Cardiac ventricle fibroblast (primary cell): ENCODE data around the gene DEDD. TPM values are rescaled to one million over a fixed set of nuclear protein-coding genes. Genes with fewer than 3 reads are reported as not detected.

Experiments
- total RNA-seq: library from RNA; depleted of rRNA; stranded (reverse); fragments of >200 nt; gene quantifications from 2 replicates; pipeline ENCODE4 v1.2.3, GENCODE V29; 2015

Gene DEDD
- total RNA-seq, result 26.5 and 28.1 TPM in 2 replicates

GRCh38 chr1:161132410-161133219, at the start of gene DEDD:
TSS of gene DEDD (minus strand) at chr1:161132667. CDS start at chr1:161124462, 8,205 bp downstream.

GRCh38 chr1:161177112-161177935, 44.9 kb upstream of the DEDD start, which contains the start of gene B4GALT3:
TSS of gene B4GALT3 (minus strand) at chr1:161177507. CDS start at chr1:161176060, 1,447 bp downstream.

GRCh38 chr1:161165742-161166668, 33.5 kb upstream of the DEDD start, which contains the start of gene PPOX:
TSS of gene PPOX (plus strand) at chr1:161166426. CDS start at chr1:161166848, 422 bp downstream.

GRCh38 chr1:161159087-161159912, 26.8 kb upstream of the DEDD start, which contains the start of gene USP21:
TSS of gene USP21 (plus strand) at chr1:161159500. CDS start at chr1:161160641, 1,141 bp downstream.

GRCh38 chr1:161153682-161154337, 21.3 kb upstream of the DEDD start, which contains the start of gene UFC1:
TSS of gene UFC1 (plus strand) at chr1:161153978. CDS start at chr1:161153998, 20 bp downstream.

GRCh38 chr1:161117759-161118581, 14.5 kb downstream of the DEDD start, which contains the start of the genes NIT1 and PFDN2:
TSS of gene NIT1 (plus strand) at chr1:161118105. CDS start at chr1:161118177, 72 bp downstream.
TSS of gene PFDN2 (minus strand) at chr1:161118037. CDS start at chr1:161118026, 11 bp downstream.

GRCh38 chr1:161098210-161099068, 34.0 kb downstream of the DEDD start, which contains the start of gene KLHDC9:
TSS of gene KLHDC9 (plus strand) at chr1:161098361. CDS start at chr1:161098536, 175 bp downstream.

GRCh38 chr1:161089251-161089924, 43.1 kb downstream of the DEDD start, which contains the start of gene NECTIN4:
TSS of gene NECTIN4 (minus strand) at chr1:161089558. CDS start at chr1:161089296, 262 bp downstream.

Other genes starting within 250 kb of the DEDD start
- 0.37 TPM in 1 of 2 replicates, not detected in the other for gene ITLN1, start 247.5 kb downstream of the DEDD start, total RNA-seq
- not detected in 2 replicates for gene ITLN2, start 177.9 kb downstream of the DEDD start, total RNA-seq
- gene F11R, start 111.5 kb downstream of the DEDD start, total RNA-seq, result 4.1 and 10.9 TPM in 2 replicates
- 14.5 and 21.0 TPM in 2 replicates for gene TSTD1, start 93.7 kb downstream of the DEDD start, total RNA-seq
- 25.1 and 30.8 TPM in 2 replicates for gene USF1, start 86.7 kb downstream of the DEDD start, total RNA-seq
- not detected in 2 replicates for gene ARHGAP30, start 62.8 kb downstream of the DEDD start, total RNA-seq
- 0.10 TPM in 1 of 2 replicates, not detected in the other for gene NECTIN4, start 43.1 kb downstream of the DEDD start, total RNA-seq
- 2.0 and 2.6 TPM in 2 replicates for gene KLHDC9, start 34.3 kb downstream of the DEDD start, total RNA-seq
- gene PFDN2, start 14.6 kb downstream of the DEDD start, total RNA-seq, result 34.9 and 36.8 TPM in 2 replicates
- gene NIT1, start 14.6 kb downstream of the DEDD start, total RNA-seq, result 12.6 and 18.6 TPM in 2 replicates
- 79.6 and 90.7 TPM in 2 replicates for gene UFC1, start 21.3 kb upstream of the DEDD start, total RNA-seq
- gene USP21, start 26.8 kb upstream of the DEDD start, total RNA-seq, result 11.8 and 16.2 TPM in 2 replicates
- gene PPOX, start 33.8 kb upstream of the DEDD start, total RNA-seq, result 6.2 and 7.9 TPM in 2 replicates
- 17.4 and 22.2 TPM in 2 replicates for gene B4GALT3, start 44.8 kb upstream of the DEDD start, total RNA-seq
- 2.2 and 3.6 TPM in 2 replicates for gene ADAMTS4, start 66.4 kb upstream of the DEDD start, total RNA-seq
- 73.1 and 95.8 TPM in 2 replicates for gene NDUFS2, start 69.7 kb upstream of the DEDD start, total RNA-seq
- not detected in 2 replicates for gene FCER1G, start 82.6 kb upstream of the DEDD start, total RNA-seq
- gene APOA2, start 91.0 kb upstream of the DEDD start, total RNA-seq, result not detected in 2 replicates
- 2.7 and 5.8 TPM in 2 replicates for gene TOMM40L, start 93.4 kb upstream of the DEDD start, total RNA-seq
- not detected in 2 replicates for gene NR1I3, start 105.5 kb upstream of the DEDD start, total RNA-seq
- gene PCP4L1, start 126.1 kb upstream of the DEDD start, total RNA-seq, result not detected in 2 replicates
- 0.44 and 0.50 TPM in 2 replicates for gene MPZ, start 177.3 kb upstream of the DEDD start, total RNA-seq
- gene SDHC, start 181.7 kb upstream of the DEDD start, total RNA-seq, result 133 and 154 TPM in 2 replicates
- gene CFAP126, start 235.2 kb upstream of the DEDD start, total RNA-seq, result not detected in 2 replicates